ENCODE measurements around the gene CCDC198.
A peak's percentile ranks its signal among the peaks of the same experiment; 100 is the strongest.

Gene CCDC198

GRCh38 chr14:57493467-57494181, at the start of gene CCDC198:
CCDC198 (minus strand) TSS chr14:57493857; CDS start chr14:57493715, 142 bp downstream.
- no peak within 1 kb of the TSS for H3K4me3 ChIP-seq (ENCODE audit: low read length)
- no peak for DNase-seq (ENCODE audit: low read depth)
- no peak for TF ChIP-seq CTCF (conservative IDR thresholded peaks at IDR 0.05; ENCODE audit: low read depth, low read length)

GRCh38 chr14:57533214-57533613, 39.6 kb upstream of the CCDC198 start:
- no peak overlapping the region for H3K4me3 ChIP-seq (ENCODE audit: low read length)
- no peak for DNase-seq (ENCODE audit: low read depth)
- TF ChIP-seq CTCF (conservative IDR thresholded peaks at IDR 0.05; ENCODE audit: low read depth, low read length) = peak; percentile 51

- TF ChIP-seq CTCF (conservative IDR thresholded peaks at IDR 0.05; ENCODE audit: low read depth, low read length) = no peak
- no peak overlapping the region for H3K4me3 ChIP-seq (ENCODE audit: low read length)
- no peak for DNase-seq (ENCODE audit: low read depth)
Measured at GRCh38 chr14:57530571-57530970, 36.9 kb upstream of the CCDC198 start.

GRCh38 chr14:57526942-57527341, 33.3 kb upstream of the CCDC198 start:
- no peak for TF ChIP-seq CTCF (conservative IDR thresholded peaks at IDR 0.05; ENCODE audit: low read depth, low read length)
- DNase-seq (ENCODE audit: low read depth) = no peak
- no peak overlapping the region for H3K4me3 ChIP-seq (ENCODE audit: low read length)

- no peak overlapping the region for H3K4me3 ChIP-seq (ENCODE audit: low read length)
- DNase-seq (ENCODE audit: low read depth) = no peak
- TF ChIP-seq CTCF (conservative IDR thresholded peaks at IDR 0.05; ENCODE audit: low read depth, low read length) = no peak
Measured at GRCh38 chr14:57519043-57519442, 25.4 kb upstream of the CCDC198 start.

GRCh38 chr14:57512220-57512619, 18.6 kb upstream of the CCDC198 start:
- H3K4me3 ChIP-seq (ENCODE audit: low read length) = no peak overlapping the region
- no peak for TF ChIP-seq CTCF (conservative IDR thresholded peaks at IDR 0.05; ENCODE audit: low read depth, low read length)
- no peak for DNase-seq (ENCODE audit: low read depth)

GRCh38 chr14:57508756-57509155, 15.1 kb upstream of the CCDC198 start:
- no peak for TF ChIP-seq CTCF (conservative IDR thresholded peaks at IDR 0.05; ENCODE audit: low read depth, low read length)
- no peak for DNase-seq (ENCODE audit: low read depth)
- H3K4me3 ChIP-seq (ENCODE audit: low read length) = no peak overlapping the region
